Panc1 (cell line): ENCODE results near the gene PTPRN. TPM values are rescaled to one million over a fixed set of nuclear protein-coding genes. Genes with fewer than 3 reads are reported as not detected.

Experiments
- ATAC-seq: fragments of 200-7000 bp; cut with Tn5 transposase; 2 replicates; pipeline ENCODE4 v1.9.1; 2020; ENCODE audit warnings: mild to moderate bottlenecking, moderate library complexity
- BruUV-seq: library from RNA; stranded (reverse); fragments of 400-500 nt; replicated peaks from 2 replicates; lab custom pipeline; 2021; lab: Mats Ljungman, UMichigan
- CTCF ChIA-PET: fragments of 300-600 bp; sonication (Branson Sonifier 250); formaldehyde crosslinking; loops from one replicate; lab custom pipeline; 2022; ENCODE audit warnings: antibody characterized with exemption; lab: Charles Lee
- POLR2A ChIA-PET: fragments of 300-600 bp; sonication (Branson Sonifier 250); formaldehyde crosslinking; loops from one replicate; lab custom pipeline; 2022; ENCODE audit warnings: antibody characterized with exemption; lab: Charles Lee
- DNase-seq: peaks from one replicate; pipeline ENCODE4 v3.0.0-alpha.2; 2010; ENCODE audit warnings: low read depth, low spot score
- H3K27ac ChIP-seq: 2 replicates; pipeline ENCODE4 v1.5.1; 2011; ENCODE audit warnings: mild to moderate bottlenecking, low read length, inconsistent platforms
- H3K27me3 ChIP-seq: fragments of 200-500 bp; sonication (Bioruptor generic); 2 replicates; pipeline ENCODE4 v1.6.0; 2014; ENCODE audit warnings: low read length, inconsistent platforms; ENCODE audit not compliant: control insufficient read depth, insufficient read depth
- H3K36me3 ChIP-seq: fragments of 200-500 bp; sonication (Bioruptor generic); 2 replicates; pipeline ENCODE4 v1.5.1; 2014; ENCODE audit warnings: inconsistent platforms, mild to moderate bottlenecking, low read length, moderate library complexity; ENCODE audit not compliant: control insufficient read depth, insufficient read depth
- H3K4me1 ChIP-seq: 2 replicates; pipeline ENCODE4 v1.5.1; 2011; ENCODE audit warnings: inconsistent platforms, mild to moderate bottlenecking, low read length, moderate library complexity; ENCODE audit not compliant: control insufficient read depth, insufficient read depth
- H3K4me3 ChIP-seq, 2 experiments: 2 replicates each; pipeline ENCODE4 v1.5.1; 2011 to 2012; ENCODE audit warnings: low read depth in 2 of 2, low read length in 2 of 2, mild to moderate bottlenecking in 2 of 2, inconsistent platforms in 1 of 2, moderate library complexity in 1 of 2
- H3K9me3 ChIP-seq: fragments of 200-500 bp; sonication (Bioruptor generic); 2 replicates; pipeline ENCODE4 v1.5.1; 2014; ENCODE audit warnings: low read depth, mild to moderate bottlenecking, inconsistent platforms, low read length, moderate library complexity; ENCODE audit not compliant: control insufficient read depth, insufficient read depth
- POLR2AphosphoS5 ChIP-seq: IDR thresholded peaks from 2 replicates; pipeline ENCODE4 v1.6.1; 2012; ENCODE audit warnings: mild to moderate bottlenecking, low read depth, low read length, moderate library complexity
- SIN3A ChIP-seq: IDR thresholded peaks from 2 replicates; pipeline ENCODE4 v1.6.1; 2012; ENCODE audit warnings: low read depth, mild to moderate bottlenecking, low read length, moderate library complexity, borderline replicate concordance; ENCODE audit not compliant: insufficient read depth
- TCF7L2 ChIP-seq: IDR thresholded peaks from 2 replicates; pipeline ENCODE4 v1.6.1; 2011; ENCODE audit warnings: mild to moderate bottlenecking, low read depth, low read length, inconsistent platforms
- in situ Hi-C: cut with HindIII; loops from 2 replicates; pipeline ENCODE4 v1.10.0; 2016; ENCODE audit warnings: low sequenced_read_pairs, low pct_unique_long_range_greater_than_20kb
- intact Hi-C: fragments of 100-400 bp; cut with micrococcal nuclease; formaldehyde crosslinking; loops from one replicate; pipeline ENCODE4 v1.10.0; 2022; ENCODE audit not compliant: unreplicated experiment
- total RNA-seq: library from RNA; stranded (reverse); gene quantifications from one replicate; pipeline ENCODE4 v1.2.1, GENCODE V29; 2021; ENCODE audit not compliant: unreplicated experiment
- TF ChIP-seq, protein P1 (sequence below): fragments of 450-650 bp; IDR thresholded peaks from 2 replicates; pipeline ENCODE4 v1.5.1; 2017; ENCODE audit warnings: mild to moderate bottlenecking
- TF ChIP-seq, protein P2 (sequence below), 2 experiments: IDR thresholded peaks; 2 replicates each; pipeline ENCODE4 v1.6.1; 2011 to 2012; ENCODE audit warnings: low read depth in 2 of 2, control low read depth in 1 of 2, low read length in 1 of 2, mild to moderate bottlenecking in 1 of 2, moderate library complexity in 1 of 2; ENCODE audit not compliant: insufficient read depth in 1 of 2

The PTPRN gene
- total RNA-seq, 1 experiment from 2014 or later, result not detected

DNA sequence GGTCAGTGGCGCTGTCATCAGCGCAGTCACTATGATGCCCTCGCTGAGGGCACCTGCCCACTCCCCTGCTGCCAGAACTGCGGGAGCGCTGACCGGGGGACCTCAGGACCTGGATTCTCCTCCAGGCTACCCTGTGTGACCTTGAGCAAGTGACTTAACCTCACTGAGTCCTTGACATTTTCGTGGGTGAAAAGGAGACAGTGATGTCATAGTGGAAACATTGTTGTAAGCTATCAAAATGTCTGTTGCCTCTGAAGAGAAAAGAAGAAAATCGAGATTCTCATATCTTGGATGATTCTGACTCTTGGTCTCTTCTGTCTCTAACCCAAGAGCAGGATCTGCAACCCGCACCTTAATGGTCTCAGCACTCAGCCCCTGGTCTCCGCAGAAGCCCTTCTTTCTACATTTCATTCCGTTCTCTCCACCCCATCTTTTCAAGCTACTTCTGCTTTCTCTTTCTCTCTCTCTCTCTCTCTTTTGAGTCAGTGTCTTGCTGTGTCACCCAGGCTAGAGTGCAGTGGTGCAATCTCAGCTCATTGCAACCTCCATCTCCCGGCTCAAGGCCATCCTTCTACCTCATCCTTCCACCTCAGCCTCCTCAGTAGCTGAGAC, 54.5 kb downstream of the PTPRN start:
- CTCF ChIA-PET, result no interaction called here
- H3K4me3 ChIP-seq, result peak overlapping the region; percentile 49 to 68
- H3K27ac ChIP-seq, result no peak overlapping the region
- H3K9me3 ChIP-seq, result no peaks in the 10 kb centered on the region
- no peaks in the 10 kb centered on the region; the same call in 1 of the 2 replicates for H3K36me3 ChIP-seq
- H3K27me3 ChIP-seq, result peaks cover 8% of the 10 kb centered on the region
- POLR2A ChIA-PET, result interaction anchor here (1.5 kb wide), 1 partner anchor 10 kb away, joined by 3 read pairs; no protein-coding TSS in a partner anchor
- DNase-seq (no peak), ATAC-seq (peak; percentile 22)
- intact Hi-C loops, result no loop called here
- in situ Hi-C loops, result no loop called here
- no TSS peak for BruUV-seq
- H3K4me1 ChIP-seq, result peaks cover 18% of the 10 kb centered on the region
- TF ChIP-seq SIN3A, result no peak
- TF ChIP-seq, protein P1, sequence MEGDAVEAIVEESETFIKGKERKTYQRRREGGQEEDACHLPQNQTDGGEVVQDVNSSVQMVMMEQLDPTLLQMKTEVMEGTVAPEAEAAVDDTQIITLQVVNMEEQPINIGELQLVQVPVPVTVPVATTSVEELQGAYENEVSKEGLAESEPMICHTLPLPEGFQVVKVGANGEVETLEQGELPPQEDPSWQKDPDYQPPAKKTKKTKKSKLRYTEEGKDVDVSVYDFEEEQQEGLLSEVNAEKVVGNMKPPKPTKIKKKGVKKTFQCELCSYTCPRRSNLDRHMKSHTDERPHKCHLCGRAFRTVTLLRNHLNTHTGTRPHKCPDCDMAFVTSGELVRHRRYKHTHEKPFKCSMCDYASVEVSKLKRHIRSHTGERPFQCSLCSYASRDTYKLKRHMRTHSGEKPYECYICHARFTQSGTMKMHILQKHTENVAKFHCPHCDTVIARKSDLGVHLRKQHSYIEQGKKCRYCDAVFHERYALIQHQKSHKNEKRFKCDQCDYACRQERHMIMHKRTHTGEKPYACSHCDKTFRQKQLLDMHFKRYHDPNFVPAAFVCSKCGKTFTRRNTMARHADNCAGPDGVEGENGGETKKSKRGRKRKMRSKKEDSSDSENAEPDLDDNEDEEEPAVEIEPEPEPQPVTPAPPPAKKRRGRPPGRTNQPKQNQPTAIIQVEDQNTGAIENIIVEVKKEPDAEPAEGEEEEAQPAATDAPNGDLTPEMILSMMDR, result no peak
- no peak for TF ChIP-seq POLR2AphosphoS5
- no peak for TF ChIP-seq TCF7L2
- TF ChIP-seq, protein P2, sequence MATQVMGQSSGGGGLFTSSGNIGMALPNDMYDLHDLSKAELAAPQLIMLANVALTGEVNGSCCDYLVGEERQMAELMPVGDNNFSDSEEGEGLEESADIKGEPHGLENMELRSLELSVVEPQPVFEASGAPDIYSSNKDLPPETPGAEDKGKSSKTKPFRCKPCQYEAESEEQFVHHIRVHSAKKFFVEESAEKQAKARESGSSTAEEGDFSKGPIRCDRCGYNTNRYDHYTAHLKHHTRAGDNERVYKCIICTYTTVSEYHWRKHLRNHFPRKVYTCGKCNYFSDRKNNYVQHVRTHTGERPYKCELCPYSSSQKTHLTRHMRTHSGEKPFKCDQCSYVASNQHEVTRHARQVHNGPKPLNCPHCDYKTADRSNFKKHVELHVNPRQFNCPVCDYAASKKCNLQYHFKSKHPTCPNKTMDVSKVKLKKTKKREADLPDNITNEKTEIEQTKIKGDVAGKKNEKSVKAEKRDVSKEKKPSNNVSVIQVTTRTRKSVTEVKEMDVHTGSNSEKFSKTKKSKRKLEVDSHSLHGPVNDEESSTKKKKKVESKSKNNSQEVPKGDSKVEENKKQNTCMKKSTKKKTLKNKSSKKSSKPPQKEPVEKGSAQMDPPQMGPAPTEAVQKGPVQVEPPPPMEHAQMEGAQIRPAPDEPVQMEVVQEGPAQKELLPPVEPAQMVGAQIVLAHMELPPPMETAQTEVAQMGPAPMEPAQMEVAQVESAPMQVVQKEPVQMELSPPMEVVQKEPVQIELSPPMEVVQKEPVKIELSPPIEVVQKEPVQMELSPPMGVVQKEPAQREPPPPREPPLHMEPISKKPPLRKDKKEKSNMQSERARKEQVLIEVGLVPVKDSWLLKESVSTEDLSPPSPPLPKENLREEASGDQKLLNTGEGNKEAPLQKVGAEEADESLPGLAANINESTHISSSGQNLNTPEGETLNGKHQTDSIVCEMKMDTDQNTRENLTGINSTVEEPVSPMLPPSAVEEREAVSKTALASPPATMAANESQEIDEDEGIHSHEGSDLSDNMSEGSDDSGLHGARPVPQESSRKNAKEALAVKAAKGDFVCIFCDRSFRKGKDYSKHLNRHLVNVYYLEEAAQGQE (IDR thresholded peaks at IDR 0.05; ENCODE audit: insufficient read depth in 1 of 2, low read depth in 2 of 2, low read length in 1 of 2), result no peak

DNA sequence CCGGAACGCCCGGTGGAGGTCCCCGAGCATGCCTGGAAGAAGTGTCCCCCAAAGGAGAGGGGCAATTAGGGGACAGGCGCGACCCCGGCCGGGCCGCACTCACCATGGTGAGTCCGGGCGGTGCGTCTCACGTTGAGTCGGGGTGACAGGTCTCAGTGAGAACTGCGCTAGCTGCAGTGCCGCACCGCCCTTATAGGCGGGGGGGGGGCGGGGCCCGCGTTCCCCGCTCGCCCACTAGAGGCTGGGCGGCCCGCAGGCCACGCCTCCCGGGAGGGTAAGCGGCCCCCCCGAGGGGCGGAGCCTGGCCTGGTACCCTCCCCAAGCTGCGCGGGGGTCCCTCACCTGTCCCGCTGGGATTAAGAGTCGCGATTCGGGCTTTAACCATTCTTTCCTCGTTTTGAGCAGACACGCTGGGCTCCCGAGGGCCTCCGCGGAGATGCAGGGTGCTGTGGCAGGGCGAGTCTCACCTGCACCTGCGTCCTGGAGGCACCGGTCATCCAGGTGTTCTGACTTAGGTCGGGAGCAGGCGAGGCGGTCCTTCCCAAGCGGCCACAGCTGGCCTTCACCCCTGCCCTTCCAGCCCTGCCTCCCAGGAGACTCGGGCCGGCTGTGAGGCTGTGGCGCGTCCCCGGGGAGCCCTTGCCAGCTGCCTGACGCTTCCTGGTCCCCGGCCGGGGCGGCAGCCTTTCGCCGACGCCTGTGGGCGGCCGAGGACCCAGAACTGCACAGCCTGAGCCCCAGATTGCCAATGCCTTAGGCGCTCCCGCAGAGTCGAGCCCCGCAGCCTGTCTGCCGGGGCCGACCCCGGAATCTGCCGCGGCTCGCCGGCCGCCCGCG, 55.2 kb downstream of the PTPRN start, which contains the start of gene TUBA4A:
TUBA4A (minus strand) TSS at position 166 of the 837 bp plus-strand sequence; CDS start at position 106, 60 bp downstream.
- peaks cover 25% of the 10 kb centered on the region for H3K4me1 ChIP-seq
- in situ Hi-C loops (no loop called here), intact Hi-C loops (no loop called here)
- ChIA-PET CTCF (interaction anchor here (0.6 kb wide), 2 partner anchors 9 to 112 kb away, joined by 4 read pairs; no protein-coding TSS in a partner anchor), POLR2A (interaction anchor here (1.5 kb wide), 1 partner anchor 9 kb away, joined by 3 read pairs; no protein-coding TSS in a partner anchor)
- TF ChIP-seq POLR2AphosphoS5, result no peak
- TF ChIP-seq SIN3A, result 0 out of 2 replicates have a peak, but pooled peaks have one; percentile 56
- TF ChIP-seq, protein P2 (IDR thresholded peaks at IDR 0.05; ENCODE audit: insufficient read depth in 1 of 2, low read depth in 2 of 2, low read length in 1 of 2), result no peak
- TF ChIP-seq TCF7L2, result no peak
- TF ChIP-seq, protein P1, result no peak
- DNase-seq (no peak), ATAC-seq (peak; percentile 86)
- H3K27ac ChIP-seq, result no peak within 1 kb of the TSS
- no peaks in the 10 kb centered on the region; the same call in 1 of the 2 replicates for H3K36me3 ChIP-seq
- H3K4me3 ChIP-seq, result peak within 1 kb of the TSS; percentile 49 to 68
- H3K9me3 ChIP-seq, result no peaks in the 10 kb centered on the region
- BruUV-seq, result no TSS peak
- H3K27me3 ChIP-seq, result peaks cover 8% of the 10 kb centered on the region
